Transverse colon (tissue), 4 donors: ENCODE results near the gene ELAVL4. TPM values are rescaled to one million over a fixed set of nuclear protein-coding genes. Genes with fewer than 3 reads are reported as not detected.

Experiments used
- DNase-seq: peaks from one replicate; pipeline ENCODE4 v3.0.0-alpha.2; 2019
- H3K27ac ChIP-seq, 4 donors: fragments of 200-600 bp; sonication (generic); 2 replicates each; pipeline ENCODE4 v1.5.1; 2016 to 2018; ENCODE audit warnings: inconsistent platforms in 4 of 4
- H3K27me3 ChIP-seq: fragments of 200-600 bp; sonication (generic); 2 replicates; pipeline ENCODE4 v1.5.1; 2017; ENCODE audit warnings: inconsistent platforms
- H3K36me3 ChIP-seq, 4 donors: fragments of 200-600 bp; sonication (generic); 2 replicates each; pipeline ENCODE4 v1.5.1; 2017 to 2019; ENCODE audit warnings: inconsistent platforms in 4 of 4
- H3K4me1 ChIP-seq, 4 donors: fragments of 200-600 bp; sonication (generic); 2 replicates each; pipeline ENCODE4 v1.5.1; 2017 to 2020; ENCODE audit warnings: inconsistent platforms in 4 of 4
- H3K4me3 ChIP-seq, 4 donors: fragments of 200-600 bp; sonication (generic); 1 replicate in 1 of 4; 2 replicates in 3 of 4; pipeline versions ENCODE4 v1.5.1 to v1.6.1; 2017 to 2019; ENCODE audit warnings: inconsistent platforms in 4 of 4
- H3K9me3 ChIP-seq, 2 donors: fragments of 200-600 bp; sonication (generic); 2 replicates each; pipeline ENCODE4 v1.5.1; 2017 to 2019; ENCODE audit warnings: inconsistent platforms in 2 of 2
- EP300 ChIP-seq: sonication (generic); formaldehyde crosslinking; IDR thresholded peaks from one replicate; pipeline ENCODE4 v1.6.1; 2017; ENCODE audit warnings: antibody characterized with exemption, low read depth
- POLR2A ChIP-seq: fragments of 450-650 bp; IDR thresholded peaks from one replicate; pipeline ENCODE4 v1.6.1; 2016; ENCODE audit warnings: antibody characterized with exemption, mild to moderate bottlenecking, moderate library complexity
- POLR2AphosphoS5 ChIP-seq, 3 donors: sonication (generic); formaldehyde crosslinking; IDR thresholded peaks; one replicate each; pipeline ENCODE4 v1.6.1; 2016; ENCODE audit warnings: antibody characterized with exemption in 3 of 3
- WGBS, 2 donors: methylation state at CpG; one replicate each; pipeline ENCODE4 v1.1.5; 2018; ENCODE audit warnings: low coverage in 1 of 2; 5-methylcytosine and 5-hydroxymethylcytosine counted together
- in situ Hi-C, 4 donors: fragments of 200-750 bp; cut with MboI; loops; one replicate each; pipeline versions ENCODE4 v1.15.0 to v1.15.1; 2017; ENCODE audit warnings: low sequenced_read_pairs in 3 of 4, low pct_ligation_motif_present in 1 of 4, low pct_unique_long_range_greater_than_20kb in 1 of 4
- intact Hi-C: fragments of 100-400 bp; cut with DNase I; formaldehyde crosslinking; loops from one replicate; pipeline ENCODE4 v1.15.1; 2023; ENCODE audit warnings: low total_unique reads
- total RNA-seq, 4 donors: library from RNA; depleted of rRNA; stranded (reverse); fragments of >200 nt; gene quantifications; one replicate each; pipeline ENCODE4 v1.1.0, GENCODE V29; 2016
- TF ChIP-seq, protein P1 (sequence below), 5 experiments: fragments of 200-600 bp in 3 of 5; fragments of 450-650 bp in 2 of 5; sonication (generic) in 3 of 5; IDR thresholded peaks; 1 replicate in 2 of 5; 2 replicates in 3 of 5; pipeline ENCODE4 v1.5.1; 2016 to 2017; ENCODE audit warnings: antibody characterized with exemption in 5 of 5, inconsistent platforms in 3 of 5, mild to moderate bottlenecking in 2 of 5, moderate library complexity in 1 of 5

The ELAVL4 gene
- total RNA-seq, 4 donors from 2014 or later, result 0.55 to 0.64 TPM; not detected in 2

DNA sequence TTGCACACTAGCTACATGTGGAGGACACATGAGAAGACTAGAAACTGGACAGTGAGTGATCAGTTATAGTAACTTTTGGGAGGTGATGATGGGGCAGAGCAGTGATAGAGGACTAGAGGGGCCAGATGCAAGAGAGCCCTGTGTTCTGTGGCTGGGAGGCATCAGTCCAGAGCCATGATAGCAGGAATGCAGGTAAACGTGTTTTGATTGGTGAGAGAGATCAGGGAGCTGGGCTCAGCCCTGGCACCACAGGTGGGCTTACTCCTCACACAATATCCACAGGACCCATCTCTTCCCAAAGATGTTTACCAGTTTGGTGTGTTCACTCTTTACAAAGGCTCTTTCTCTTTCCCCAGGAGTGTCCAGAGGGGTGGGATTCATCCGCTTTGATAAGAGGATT is 86.5 kb downstream of the ELAVL4 start:
- Histone ChIP-seq H3K27ac (no peak overlapping the region), H3K36me3 (no peaks in the 10 kb centered on the region), H3K9me3 (no peaks in the 10 kb centered on the region), H3K4me3 (no peak overlapping the region), H3K27me3 (no peaks in the 10 kb centered on the region), H3K4me1 (no peaks in the 10 kb centered on the region)
- 43 to 62% methylated on average over 1 to 2 of the region's 2 CpGs for WGBS, 2 donors
- no peak for DNase-seq
- intact Hi-C loops, result no loop called here
- TF ChIP-seq POLR2A, result no peak
- TF ChIP-seq EP300, result no peak
- no peak for TF ChIP-seq POLR2AphosphoS5 (IDR thresholded peaks at IDR 0.05)
- TF ChIP-seq, protein P1, sequence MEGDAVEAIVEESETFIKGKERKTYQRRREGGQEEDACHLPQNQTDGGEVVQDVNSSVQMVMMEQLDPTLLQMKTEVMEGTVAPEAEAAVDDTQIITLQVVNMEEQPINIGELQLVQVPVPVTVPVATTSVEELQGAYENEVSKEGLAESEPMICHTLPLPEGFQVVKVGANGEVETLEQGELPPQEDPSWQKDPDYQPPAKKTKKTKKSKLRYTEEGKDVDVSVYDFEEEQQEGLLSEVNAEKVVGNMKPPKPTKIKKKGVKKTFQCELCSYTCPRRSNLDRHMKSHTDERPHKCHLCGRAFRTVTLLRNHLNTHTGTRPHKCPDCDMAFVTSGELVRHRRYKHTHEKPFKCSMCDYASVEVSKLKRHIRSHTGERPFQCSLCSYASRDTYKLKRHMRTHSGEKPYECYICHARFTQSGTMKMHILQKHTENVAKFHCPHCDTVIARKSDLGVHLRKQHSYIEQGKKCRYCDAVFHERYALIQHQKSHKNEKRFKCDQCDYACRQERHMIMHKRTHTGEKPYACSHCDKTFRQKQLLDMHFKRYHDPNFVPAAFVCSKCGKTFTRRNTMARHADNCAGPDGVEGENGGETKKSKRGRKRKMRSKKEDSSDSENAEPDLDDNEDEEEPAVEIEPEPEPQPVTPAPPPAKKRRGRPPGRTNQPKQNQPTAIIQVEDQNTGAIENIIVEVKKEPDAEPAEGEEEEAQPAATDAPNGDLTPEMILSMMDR (IDR thresholded peaks at IDR 0.05), result no peak
- in situ Hi-C loops, result no loop called here

DNA sequence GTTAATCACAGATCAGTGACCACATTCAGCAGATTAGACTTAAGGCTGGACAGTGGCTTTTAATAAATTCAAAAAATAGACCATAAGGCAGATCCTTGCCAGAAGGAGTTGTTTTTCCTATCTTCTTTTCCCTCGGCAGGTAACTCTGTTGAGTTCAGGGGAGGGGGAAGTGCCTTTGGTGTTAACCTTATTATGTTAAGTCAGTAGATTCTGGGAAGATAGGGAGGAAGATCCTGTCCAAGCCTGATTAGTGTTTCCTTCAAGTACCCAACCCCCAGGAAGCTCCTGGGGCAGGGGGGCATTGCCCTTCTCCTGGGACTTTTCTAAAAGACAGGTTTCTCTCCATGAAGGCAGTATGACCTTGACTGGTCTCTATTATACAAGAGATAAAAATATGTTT is 87.4 kb downstream of the ELAVL4 start:
- Histone ChIP-seq H3K27ac (no peak overlapping the region), H3K4me1 (no peaks in the 10 kb centered on the region), H3K27me3 (no peaks in the 10 kb centered on the region), H3K36me3 (no peaks in the 10 kb centered on the region), H3K9me3 (no peaks in the 10 kb centered on the region), H3K4me3 (no peak overlapping the region)
- TF ChIP-seq POLR2A (no peak), POLR2AphosphoS5 (IDR thresholded peaks at IDR 0.05) (no peak), EP300 (no peak)
- TF ChIP-seq, protein P1 (IDR thresholded peaks at IDR 0.05), result no peak
- intact Hi-C loops (no loop called here), in situ Hi-C loops (no loop called here)
- WGBS, 2 donors, result 50 to 69% methylated on average over 1 of the region's 1 CpG
- no peak for DNase-seq

DNA sequence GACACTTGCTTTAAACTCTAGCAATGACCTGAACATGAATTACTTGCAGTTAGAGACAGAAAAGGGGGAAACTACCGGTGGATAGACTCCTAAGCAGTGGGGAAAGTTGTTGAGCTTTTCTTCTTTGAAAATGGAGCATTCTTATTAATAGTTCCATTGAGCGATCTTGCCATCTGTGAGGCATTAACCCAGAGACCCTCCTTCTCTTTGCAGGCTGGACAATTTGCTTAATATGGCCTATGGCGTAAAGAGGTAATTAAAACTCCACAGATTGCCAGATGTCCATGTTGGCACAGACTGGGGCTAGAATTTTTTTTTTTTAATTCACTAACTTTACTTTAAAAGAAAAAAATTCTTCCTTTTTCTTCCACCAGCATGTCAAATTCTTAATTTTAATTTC is 88.5 kb downstream of the ELAVL4 start:
- in situ Hi-C loops (no loop called here), intact Hi-C loops (no loop called here)
- TF ChIP-seq POLR2AphosphoS5 (IDR thresholded peaks at IDR 0.05) (no peak), POLR2A (no peak), EP300 (no peak)
- TF ChIP-seq, protein P1 (IDR thresholded peaks at IDR 0.05), result no peak
- no peak for DNase-seq
- Histone ChIP-seq H3K27ac (no peak overlapping the region), H3K4me1 (no peaks in the 10 kb centered on the region), H3K9me3 (no peaks in the 10 kb centered on the region), H3K36me3 (no peaks in the 10 kb centered on the region), H3K27me3 (no peaks in the 10 kb centered on the region), H3K4me3 (no peak overlapping the region)
- WGBS, 2 donors, result 65 to 80% methylated on average over 1 to 3 of the region's 3 CpGs

DNA sequence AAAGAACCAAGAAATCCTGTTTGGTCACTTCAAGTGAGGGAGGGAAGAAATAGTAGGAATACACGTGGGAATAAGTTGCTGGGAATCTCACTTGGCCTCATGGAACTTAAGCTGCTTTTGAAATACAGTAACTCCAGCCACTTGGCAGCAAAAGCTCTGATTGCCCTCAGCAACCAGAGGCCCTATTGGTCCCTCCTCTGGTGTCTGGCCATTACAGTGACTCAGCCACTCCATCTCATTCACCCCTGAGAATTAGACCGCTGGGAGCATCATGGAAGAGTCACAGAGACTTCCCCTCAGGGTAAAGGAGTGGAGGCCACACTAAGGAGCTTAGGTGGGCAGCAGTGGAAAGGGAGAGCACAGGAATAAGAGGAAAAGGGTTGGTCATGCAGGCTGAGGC is 99.6 kb downstream of the ELAVL4 start:
- in situ Hi-C loops, result no loop called here
- 29 to 67% methylated on average over 1 to 2 of the region's 2 CpGs for WGBS, 2 donors
- H3K4me3 ChIP-seq, result no peak overlapping the region

More for the DNA sequence above, 99.6 kb downstream of the ELAVL4 start:
- Histone ChIP-seq H3K36me3 (no peaks in the 10 kb centered on the region), H3K4me1 (no peaks in the 10 kb centered on the region), H3K27ac (no peak overlapping the region), H3K9me3 (no peaks in the 10 kb centered on the region), H3K27me3 (no peaks in the 10 kb centered on the region)
- TF ChIP-seq, protein P1 (IDR thresholded peaks at IDR 0.05), result no peak
- no peak for TF ChIP-seq POLR2A
- no peak for TF ChIP-seq POLR2AphosphoS5 (IDR thresholded peaks at IDR 0.05)
- no peak for TF ChIP-seq EP300
- intact Hi-C loops, result no loop called here
- DNase-seq, result no peak
